Astrocyte (in vitro differentiated cells and primary cell): ENCODE results near the gene COL23A1. TPM values are rescaled to one million over a fixed set of nuclear protein-coding genes. Genes with fewer than 3 reads are reported as not detected.

Experiments used
- DNase-seq: peaks from one replicate; pipeline ENCODE4 v3.0.0-alpha.2; 2010; ENCODE audit warnings: low read depth
- FAIRE-seq: peaks from 2 replicates; lab custom pipeline; 2011; peaks lifted over from hg19 to GRCh38; lab: Jason Lieb, UNC
- H2AFZ ChIP-seq: 2 replicates; pipeline ENCODE4 v1.6.0; 2012; ENCODE audit warnings: low read depth, low read length, inconsistent platforms
- H3K27ac ChIP-seq: 2 replicates; pipeline ENCODE4 v1.5.1; 2011; ENCODE audit warnings: low read depth, low read length, inconsistent platforms
- H3K27me3 ChIP-seq: 2 replicates; pipeline ENCODE4 v1.6.0; 2011; ENCODE audit warnings: low read length, inconsistent platforms; ENCODE audit not compliant: insufficient read depth
- H3K36me3 ChIP-seq: 2 replicates; pipeline ENCODE4 v1.5.1; 2011; ENCODE audit warnings: low read length, inconsistent platforms; ENCODE audit not compliant: insufficient read depth
- H3K4me1 ChIP-seq: 2 replicates; pipeline ENCODE4 v1.5.1; 2011; ENCODE audit warnings: low read length, inconsistent platforms; ENCODE audit not compliant: insufficient read depth
- H3K4me2 ChIP-seq: 2 replicates; pipeline ENCODE4 v1.6.0; 2012; ENCODE audit warnings: low read length, inconsistent platforms
- H3K4me3 ChIP-seq: 2 replicates; pipeline ENCODE4 v1.5.1; 2011; ENCODE audit warnings: low read depth, mild to moderate bottlenecking, low read length, inconsistent platforms; ENCODE audit not compliant: insufficient read depth
- H3K79me2 ChIP-seq: 2 replicates; pipeline ENCODE4 v1.6.0; 2012; ENCODE audit warnings: mild to moderate bottlenecking, low read length, inconsistent platforms; ENCODE audit not compliant: insufficient read depth
- H3K9ac ChIP-seq: 2 replicates; pipeline ENCODE4 v1.6.0; 2012; ENCODE audit warnings: mild to moderate bottlenecking, low read length, inconsistent platforms
- H3K9me3 ChIP-seq: 2 replicates; pipeline ENCODE4 v1.5.1; 2012; ENCODE audit warnings: low read depth, mild to moderate bottlenecking, low read length, inconsistent platforms; ENCODE audit not compliant: insufficient read depth
- H4K20me1 ChIP-seq: 2 replicates; pipeline ENCODE4 v1.6.0; 2012; ENCODE audit warnings: low read length, inconsistent platforms; ENCODE audit not compliant: insufficient read depth
- H3K27ac Mint-ChIP-seq: one replicate; pipeline ENCODE4 v1.8.0; 2021; ENCODE audit warnings: mild to moderate bottlenecking, mixed read lengths; ENCODE audit not compliant: unreplicated experiment
- H3K27me3 Mint-ChIP-seq: one replicate; pipeline ENCODE4 v1.8.0; 2021; ENCODE audit warnings: low read depth, mixed read lengths; ENCODE audit not compliant: unreplicated experiment
- H3K36me3 Mint-ChIP-seq: one replicate; pipeline ENCODE4 v1.8.0; 2021; ENCODE audit warnings: low read depth, mixed read lengths; ENCODE audit not compliant: unreplicated experiment
- H3K4me1 Mint-ChIP-seq: one replicate; pipeline ENCODE4 v1.8.0; 2021; ENCODE audit warnings: low read depth, mixed read lengths; ENCODE audit not compliant: unreplicated experiment
- H3K4me3 Mint-ChIP-seq: one replicate; pipeline ENCODE4 v1.8.0; 2021; ENCODE audit warnings: mild to moderate bottlenecking, moderate library complexity, mixed read lengths; ENCODE audit not compliant: unreplicated experiment
- H3K9me3 Mint-ChIP-seq: one replicate; pipeline ENCODE4 v1.8.0; 2021; ENCODE audit warnings: mild to moderate bottlenecking, mixed read lengths; ENCODE audit not compliant: unreplicated experiment
- CTCF ChIP-seq: IDR thresholded peaks from 2 replicates; pipeline ENCODE4 v1.5.1; 2011; ENCODE audit warnings: low read depth, mild to moderate bottlenecking, inconsistent platforms, low read length, moderate library complexity; ENCODE audit not compliant: insufficient read depth
- EZH2 ChIP-seq: IDR thresholded peaks from 2 replicates; pipeline ENCODE4 v1.6.1; 2012; ENCODE audit warnings: mild to moderate bottlenecking, low read length, inconsistent platforms; ENCODE audit not compliant: insufficient read depth
- total RNA-seq: library from RNA; stranded (reverse); gene quantifications from 2 replicates; pipeline ENCODE4 v1.2.1, GENCODE V29; 2021

The COL23A1 gene
- total RNA-seq, 1 donor from 2014 or later, result 0.16 TPM

GRCh38 chr5:178385496-178385890 is 204.7 kb downstream of the COL23A1 start:
- H3K4me2 ChIP-seq, result no peak overlapping the region
- H3K9ac ChIP-seq, result no peak overlapping the region
- FAIRE-seq (no peak), DNase-seq (no peak)
- no peaks in the 10 kb centered on the region for H3K36me3 ChIP-seq
- Mint-ChIP-seq H3K27me3 (peaks cover 49% of the 10 kb centered on the region), H3K4me3 (no peak overlapping the region), H3K27ac (no peak overlapping the region), H3K4me1 (peaks cover 17% of the 10 kb centered on the region), H3K9me3 (no peaks in the 10 kb centered on the region), H3K36me3 (no peaks in the 10 kb centered on the region)
- H3K27ac ChIP-seq, result no peak overlapping the region
- H3K4me3 ChIP-seq, result no peak overlapping the region
- H3K9me3 ChIP-seq, result no peaks in the 10 kb centered on the region
- no peak overlapping the region for H2AFZ ChIP-seq
- no peaks in the 10 kb centered on the region for H3K4me1 ChIP-seq
- H3K27me3 ChIP-seq, result no peaks in the 10 kb centered on the region
- no peak for TF ChIP-seq EZH2
- no peaks in the 10 kb centered on the region for H3K79me2 ChIP-seq
- H4K20me1 ChIP-seq, result no peaks in the 10 kb centered on the region

- no peaks in the 10 kb centered on the region for H3K79me2 ChIP-seq
- no peaks in the 10 kb centered on the region for H3K27me3 ChIP-seq
- Mint-ChIP-seq H3K36me3 (no peaks in the 10 kb centered on the region), H3K4me3 (no peak overlapping the region), H3K9me3 (no peaks in the 10 kb centered on the region), H3K4me1 (peaks cover 17% of the 10 kb centered on the region), H3K27ac (no peak overlapping the region), H3K27me3 (peaks cover 49% of the 10 kb centered on the region)
- TF ChIP-seq CTCF, result no peak
- no peak for TF ChIP-seq EZH2
- no peak overlapping the region for H3K27ac ChIP-seq
- no peak overlapping the region for H3K4me2 ChIP-seq
- H4K20me1 ChIP-seq, result no peaks in the 10 kb centered on the region
- H3K4me3 ChIP-seq, result no peak overlapping the region
- H2AFZ ChIP-seq, result no peak overlapping the region
- FAIRE-seq, result no peak
- DNase-seq, result no peak
- H3K4me1 ChIP-seq, result no peaks in the 10 kb centered on the region
- H3K9me3 ChIP-seq, result no peaks in the 10 kb centered on the region
- no peak overlapping the region for H3K9ac ChIP-seq
- no peaks in the 10 kb centered on the region for H3K36me3 ChIP-seq
Measured at GRCh38 chr5:178384816-178385495, 205.2 kb downstream of the COL23A1 start.

GRCh38 chr5:178383919-178384815 is 206.0 kb downstream of the COL23A1 start:
- Mint-ChIP-seq H3K4me3 (no peak overlapping the region), H3K9me3 (no peaks in the 10 kb centered on the region), H3K4me1 (peaks cover 18% of the 10 kb centered on the region), H3K36me3 (no peaks in the 10 kb centered on the region), H3K27me3 (peaks cover 45% of the 10 kb centered on the region), H3K27ac (no peak overlapping the region)
- H3K36me3 ChIP-seq, result no peaks in the 10 kb centered on the region
- FAIRE-seq (no peak), DNase-seq (no peak)
- H2AFZ ChIP-seq, result no peak overlapping the region
- no peak overlapping the region for H3K4me3 ChIP-seq
- H3K27ac ChIP-seq, result no peak overlapping the region
- no peaks in the 10 kb centered on the region for H3K27me3 ChIP-seq
- no peaks in the 10 kb centered on the region for H3K9me3 ChIP-seq
- no peak overlapping the region for H3K4me2 ChIP-seq
- H3K4me1 ChIP-seq, result no peaks in the 10 kb centered on the region
- TF ChIP-seq CTCF (no peak), EZH2 (no peak)
- no peak overlapping the region for H3K9ac ChIP-seq
- no peaks in the 10 kb centered on the region for H4K20me1 ChIP-seq
- H3K79me2 ChIP-seq, result no peaks in the 10 kb centered on the region
